IMR-90 (cell line): Measurements from ENCODE around the gene JSRP1. TPM values are rescaled to one million over a fixed set of nuclear protein-coding genes. Genes with fewer than 3 reads are reported as not detected.

Experiments
- ATAC-seq: fragments of 200-7000 bp; cut with Tn5 transposase; 2 replicates; pipeline ENCODE4 v1.9.1; 2020; ENCODE audit warnings: low read depth, mild to moderate bottlenecking, moderate library complexity
- BruUV-seq: library from RNA; stranded (reverse); fragments of 400-500 nt; replicated peaks from 2 replicates; lab custom pipeline; 2021; lab: Mats Ljungman, UMichigan
- CTCF ChIA-PET: fragments of 300-600 bp; formaldehyde crosslinking; extraction: SDS; loops from one replicate; lab custom pipeline; 2021; ENCODE audit warnings: antibody characterized with exemption; lab: Yijun Ruan, JAX
- POLR2A ChIA-PET: fragments of 300-600 bp; sonication (Branson Sonifier 250); formaldehyde crosslinking; loops from one replicate; lab custom pipeline; 2022; ENCODE audit warnings: antibody characterized with exemption; ENCODE audit not compliant: unreplicated experiment; lab: Charles Lee
- DNase-seq: peaks from one replicate; pipeline ENCODE4 v3.0.0; 2013
- H2AFZ ChIP-seq: replicated peaks from 2 replicates; pipeline ENCODE3; 2013; ENCODE audit warnings: low read length, mild to moderate bottlenecking; ENCODE audit not compliant: poor library complexity
- H2AK5ac ChIP-seq: 2 replicates; pipeline ENCODE4 v1.6.1; 2013; ENCODE audit warnings: low read depth, low read length, inconsistent platforms
- H2AK9ac ChIP-seq: replicated peaks from 2 replicates; pipeline ENCODE3; 2013; ENCODE audit warnings: mild to moderate bottlenecking, low read depth, low read length, moderate library complexity; ENCODE audit not compliant: poor library complexity
- H2BK120ac ChIP-seq: 2 replicates; pipeline ENCODE4 v1.6.1; 2013; ENCODE audit warnings: low read depth, low read length, inconsistent platforms
- H2BK15ac ChIP-seq: 3 replicates; pipeline ENCODE4 v1.6.1; 2013; ENCODE audit warnings: low read depth, low read length, inconsistent platforms
- H2BK20ac ChIP-seq: 2 replicates; pipeline ENCODE4 v1.6.1; 2013; ENCODE audit warnings: low read depth, mild to moderate bottlenecking, inconsistent platforms, low read length, moderate library complexity
- H2BK5ac ChIP-seq: 2 replicates; pipeline ENCODE4 v1.6.1; 2013; ENCODE audit warnings: mild to moderate bottlenecking, low read depth, low read length, inconsistent platforms; ENCODE audit not compliant: poor library complexity, severe bottlenecking
- H3K14ac ChIP-seq: replicated peaks from 2 replicates; pipeline ENCODE4 v1.6.1; 2013; ENCODE audit warnings: low read depth, low read length, inconsistent platforms
- H3K18ac ChIP-seq: 2 replicates; pipeline ENCODE4 v1.6.1; 2013; ENCODE audit warnings: low read depth, low read length, control low read depth
- H3K23ac ChIP-seq: 2 replicates; pipeline ENCODE4 v1.6.1; 2013; ENCODE audit warnings: low read depth, low read length, inconsistent platforms
- H3K27ac ChIP-seq: 2 replicates; pipeline ENCODE4 v1.5.1; 2013; ENCODE audit warnings: mild to moderate bottlenecking, control low read depth, low read length; ENCODE audit not compliant: insufficient read depth
- H3K27me3 ChIP-seq: 2 replicates; pipeline ENCODE4 v1.6.1; 2013; ENCODE audit warnings: low read length; ENCODE audit not compliant: control insufficient read depth, insufficient read depth
- H3K36me3 ChIP-seq: 2 replicates; pipeline ENCODE4 v1.6.1; 2013; ENCODE audit warnings: low read length, mixed read lengths; ENCODE audit not compliant: control insufficient read depth, insufficient read depth
- H3K4ac ChIP-seq: 2 replicates; pipeline ENCODE4 v1.6.1; 2013; ENCODE audit warnings: low read depth, low read length, inconsistent platforms
- H3K4me1 ChIP-seq: 2 replicates; pipeline ENCODE4 v1.6.1; 2013; ENCODE audit warnings: low read length, mixed read lengths; ENCODE audit not compliant: control insufficient read depth, insufficient read depth
- H3K4me2 ChIP-seq: 2 replicates; pipeline ENCODE4 v1.6.1; 2013; ENCODE audit warnings: low read depth, mild to moderate bottlenecking, control low read depth, low read length, moderate library complexity
- H3K4me3 ChIP-seq: 2 replicates; pipeline ENCODE4 v1.5.1; 2013; ENCODE audit warnings: low read depth, mild to moderate bottlenecking, control low read depth, low read length, moderate library complexity; ENCODE audit not compliant: insufficient read depth
- H3K56ac ChIP-seq: 2 replicates; pipeline ENCODE4 v1.6.1; 2013; ENCODE audit warnings: low read length, inconsistent platforms; ENCODE audit not compliant: insufficient read depth; ENCODE audit errors: extremely low read depth
- H3K79me1 ChIP-seq, 2 experiments: 2 replicates each; pipeline ENCODE4 v1.6.1; 2013; ENCODE audit warnings: low read length in 2 of 2, inconsistent platforms in 1 of 2, low read depth in 1 of 2
- H3K9ac ChIP-seq: 2 replicates; pipeline ENCODE4 v1.6.1; 2013; ENCODE audit warnings: low read depth, low read length, control low read depth
- H3K9me1 ChIP-seq: 2 replicates; pipeline ENCODE4 v1.6.1; 2013; ENCODE audit warnings: low read length, inconsistent platforms; ENCODE audit not compliant: insufficient read depth
- H3K9me3 ChIP-seq: 2 replicates; pipeline ENCODE4 v1.6.1; 2013; ENCODE audit warnings: low read length; ENCODE audit not compliant: control insufficient read depth, insufficient read depth
- H4K20me1 ChIP-seq: 2 replicates; pipeline ENCODE4 v1.6.1; 2013; ENCODE audit warnings: low read length, inconsistent platforms; ENCODE audit not compliant: insufficient read depth
- H4K5ac ChIP-seq: 2 replicates; pipeline ENCODE4 v1.6.1; 2013; ENCODE audit warnings: mild to moderate bottlenecking, low read depth, low read length, control low read depth
- H4K8ac ChIP-seq, 2 experiments: 2 replicates each; pipeline ENCODE4 v1.6.1; 2013; ENCODE audit warnings: low read depth in 2 of 2, low read length in 2 of 2, control low read depth in 1 of 2, inconsistent platforms in 1 of 2
- H4K91ac ChIP-seq: 2 replicates; pipeline ENCODE4 v1.6.1; 2013; ENCODE audit warnings: low read depth, low read length, inconsistent platforms; ENCODE audit not compliant: insufficient read depth
- RAD21 ChIP-seq: IDR thresholded peaks from 2 replicates; pipeline ENCODE4 v1.6.1; 2012; ENCODE audit warnings: low read length, improper control_type of control experiment
- RFX5 ChIP-seq: IDR thresholded peaks from 2 replicates; pipeline ENCODE4 v1.8.0; 2012; ENCODE audit warnings: low read depth, mild to moderate bottlenecking, low read length, moderate library complexity
- WGBS, 2 experiments: methylation state at CpG; one replicate each; pipeline versions ENCODE4 v1.1.5 to v1.1.7; 2013; ENCODE audit warnings: missing lambda C conversion rate in 2 of 2; ENCODE audit not compliant: insufficient read length in 1 of 2; ENCODE audit errors: extremely low coverage in 2 of 2; 5-methylcytosine and 5-hydroxymethylcytosine counted together
- dilution Hi-C: fragments of 300-500 bp; cut with HindIII; formaldehyde crosslinking; loops from one replicate; pipeline ENCODE4 v1.14.3; 2018; ENCODE audit warnings: low sequenced_read_pairs; ENCODE audit not compliant: unreplicated experiment
- in situ Hi-C: fragments of 300-500 bp; cut with MboI; formaldehyde crosslinking; loops from 3 replicates; pipeline ENCODE4 v1.14.3; 2019; ENCODE audit warnings: low sequenced_read_pairs, inconsistent platforms, mixed read lengths
- intact Hi-C: fragments of 100-400 bp; cut with micrococcal nuclease; formaldehyde crosslinking; loops from 2 replicates; pipeline ENCODE4 v1.10.0; 2022
- polyA plus RNA-seq, 3 experiments: library from polyadenylated mRNA; depleted of rRNA; stranded (reverse); fragments of >200 nt; gene quantifications; 2 replicates each; pipeline ENCODE4 v1.2.3, GENCODE V29; 2012; ENCODE audit warnings: low replicate concordance in 1 of 3
- total RNA-seq: library from RNA; depleted of rRNA; stranded (reverse); fragments of >200 nt; gene quantifications from 2 replicates; pipeline ENCODE4 v1.2.3, GENCODE V29; 2012
- TF ChIP-seq, protein P1 (sequence below): fragments of 150-350 bp; IDR thresholded peaks from 2 replicates; pipeline ENCODE4 v1.6.1; 2017; ENCODE audit warnings: mild to moderate bottlenecking, antibody characterized with exemption, low read length, low read depth

JSRP1 gene
- total and polyA plus RNA-seq, 2 of the 4 experiments (the other 2 are of a cell fraction): not detected

DNA sequence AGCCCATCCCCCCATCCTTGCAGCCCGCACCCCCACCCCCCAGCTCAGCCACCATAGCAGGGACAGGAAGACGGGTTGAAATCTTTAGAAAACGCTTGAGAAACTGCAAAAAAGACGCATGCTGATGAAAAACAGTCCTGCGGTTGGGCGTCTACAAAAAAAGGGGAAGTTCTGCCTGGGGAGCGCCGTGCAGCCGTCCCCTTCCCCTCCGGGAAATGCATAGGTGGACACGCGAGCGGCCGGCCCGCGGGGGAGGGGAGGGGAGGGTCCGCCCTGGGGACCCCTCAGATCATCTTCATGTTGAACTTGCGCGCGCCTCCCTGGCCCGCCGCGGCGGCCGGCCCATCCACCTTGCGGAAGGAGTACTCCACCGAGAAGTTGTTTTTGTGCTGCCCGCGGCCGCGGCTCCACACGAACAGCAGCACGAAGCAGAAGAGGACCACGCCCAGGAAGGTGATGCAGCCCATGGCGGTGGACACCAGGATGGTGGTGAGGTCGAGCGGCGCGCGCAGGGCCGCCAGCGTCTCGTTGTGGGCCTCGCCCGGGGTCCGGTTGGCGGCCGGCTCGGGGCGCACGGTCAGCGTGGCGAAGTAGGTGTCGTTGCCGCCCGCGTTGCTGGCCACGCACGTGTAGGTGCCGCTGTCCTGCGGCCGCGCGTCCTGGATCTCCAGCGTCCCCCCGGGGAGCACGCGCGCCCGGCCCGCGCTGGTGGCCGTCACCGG lies 33.7 kb upstream of the JSRP1 start:
- no peak overlapping the region for H3K23ac ChIP-seq
- peaks cover 5% of the 10 kb centered on the region for H3K4me1 ChIP-seq
- in situ Hi-C loops: no loop called here
- H2BK20ac ChIP-seq: no peak overlapping the region
- ChIA-PET POLR2A (interaction anchor here (0.6 kb wide), 1 partner anchor 138 kb away, joined by 5 read pairs; no protein-coding TSS in a partner anchor), CTCF (no interaction called here)
- no peak overlapping the region for H2AK9ac ChIP-seq
- peak overlapping the region; percentile 70 for H3K4me2 ChIP-seq
- H3K79me1 ChIP-seq: no peaks in the 10 kb centered on the region
- H3K9me1 ChIP-seq: no peaks in the 10 kb centered on the region
- no peaks in the 10 kb centered on the region for H3K36me3 ChIP-seq
- no peak overlapping the region for H2BK15ac ChIP-seq
- no peak overlapping the region; the same call in 1 of the 2 replicates for H2AK5ac ChIP-seq
- ATAC-seq: no peak
- dilution Hi-C loops: no loop called here
- 3% methylated on average over 31 of the region's 74 CpGs; no CpG with 5 or more reads in 1 of the 2 experiments for WGBS, 2 experiments
- no peak for DNase-seq
- H2BK5ac ChIP-seq: no peak overlapping the region
- TF ChIP-seq RAD21: no peak
- TF ChIP-seq, protein P1, sequence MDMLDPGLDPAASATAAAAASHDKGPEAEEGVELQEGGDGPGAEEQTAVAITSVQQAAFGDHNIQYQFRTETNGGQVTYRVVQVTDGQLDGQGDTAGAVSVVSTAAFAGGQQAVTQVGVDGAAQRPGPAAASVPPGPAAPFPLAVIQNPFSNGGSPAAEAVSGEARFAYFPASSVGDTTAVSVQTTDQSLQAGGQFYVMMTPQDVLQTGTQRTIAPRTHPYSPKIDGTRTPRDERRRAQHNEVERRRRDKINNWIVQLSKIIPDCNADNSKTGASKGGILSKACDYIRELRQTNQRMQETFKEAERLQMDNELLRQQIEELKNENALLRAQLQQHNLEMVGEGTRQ: no peak
- no peak for TF ChIP-seq RFX5
- no peak overlapping the region for H3K56ac ChIP-seq
- peaks cover 26% of the 10 kb centered on the region for H4K20me1 ChIP-seq
- no peak overlapping the region for H3K9ac ChIP-seq
- H3K9me3 ChIP-seq: no peaks in the 10 kb centered on the region
- H3K4ac ChIP-seq: no peak overlapping the region
- intact Hi-C loops: no loop called here
- no peak overlapping the region for H2BK120ac ChIP-seq
- peaks cover 68% of the 10 kb centered on the region for H3K27me3 ChIP-seq
- H4K8ac ChIP-seq: no peak overlapping the region
- no peak overlapping the region for H3K14ac ChIP-seq
- no TSS peak for BruUV-seq
- H3K27ac ChIP-seq: no peak overlapping the region
- H4K91ac ChIP-seq: no peak overlapping the region
- H3K4me3 ChIP-seq: no peak overlapping the region
- H4K5ac ChIP-seq: no peak overlapping the region
- H2AFZ ChIP-seq: peak overlapping the region; percentile 63
- H3K18ac ChIP-seq: no peak overlapping the region
